Measurements from ENCODE around the gene LIPE. TPM values are rescaled to one million over a fixed set of nuclear protein-coding genes. Genes with fewer than 3 reads are reported as not detected.
"Not testable (repeated sequence)": the region's sequence is repeated elsewhere in the genome, so short reads cannot be mapped to it uniquely, and the experiment has no call there.

The LIPE gene, protein sequence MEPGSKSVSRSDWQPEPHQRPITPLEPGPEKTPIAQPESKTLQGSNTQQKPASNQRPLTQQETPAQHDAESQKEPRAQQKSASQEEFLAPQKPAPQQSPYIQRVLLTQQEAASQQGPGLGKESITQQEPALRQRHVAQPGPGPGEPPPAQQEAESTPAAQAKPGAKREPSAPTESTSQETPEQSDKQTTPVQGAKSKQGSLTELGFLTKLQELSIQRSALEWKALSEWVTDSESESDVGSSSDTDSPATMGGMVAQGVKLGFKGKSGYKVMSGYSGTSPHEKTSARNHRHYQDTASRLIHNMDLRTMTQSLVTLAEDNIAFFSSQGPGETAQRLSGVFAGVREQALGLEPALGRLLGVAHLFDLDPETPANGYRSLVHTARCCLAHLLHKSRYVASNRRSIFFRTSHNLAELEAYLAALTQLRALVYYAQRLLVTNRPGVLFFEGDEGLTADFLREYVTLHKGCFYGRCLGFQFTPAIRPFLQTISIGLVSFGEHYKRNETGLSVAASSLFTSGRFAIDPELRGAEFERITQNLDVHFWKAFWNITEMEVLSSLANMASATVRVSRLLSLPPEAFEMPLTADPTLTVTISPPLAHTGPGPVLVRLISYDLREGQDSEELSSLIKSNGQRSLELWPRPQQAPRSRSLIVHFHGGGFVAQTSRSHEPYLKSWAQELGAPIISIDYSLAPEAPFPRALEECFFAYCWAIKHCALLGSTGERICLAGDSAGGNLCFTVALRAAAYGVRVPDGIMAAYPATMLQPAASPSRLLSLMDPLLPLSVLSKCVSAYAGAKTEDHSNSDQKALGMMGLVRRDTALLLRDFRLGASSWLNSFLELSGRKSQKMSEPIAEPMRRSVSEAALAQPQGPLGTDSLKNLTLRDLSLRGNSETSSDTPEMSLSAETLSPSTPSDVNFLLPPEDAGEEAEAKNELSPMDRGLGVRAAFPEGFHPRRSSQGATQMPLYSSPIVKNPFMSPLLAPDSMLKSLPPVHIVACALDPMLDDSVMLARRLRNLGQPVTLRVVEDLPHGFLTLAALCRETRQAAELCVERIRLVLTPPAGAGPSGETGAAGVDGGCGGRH
- polyA plus RNA-seq (ENCODE audit: insufficient read length in 3 of 3), result 10 to 100 TPM in 1 of 3 donors, 1 to 10 TPM in 2; 8.2 to 11.4 (median 9.1) TPM

GRCh38 chr19:42427313-42427712 is at the start of gene LIPE:
TSS of gene LIPE (minus strand) at chr19:42427388. CDS start at chr19:42427149, 239 bp downstream.
- peak in 2 of 3 donors; percentile 47 to 51 for DNase-seq (ENCODE audit: low read depth in 3 of 3, low spot score in 2 of 3)

DNA sequence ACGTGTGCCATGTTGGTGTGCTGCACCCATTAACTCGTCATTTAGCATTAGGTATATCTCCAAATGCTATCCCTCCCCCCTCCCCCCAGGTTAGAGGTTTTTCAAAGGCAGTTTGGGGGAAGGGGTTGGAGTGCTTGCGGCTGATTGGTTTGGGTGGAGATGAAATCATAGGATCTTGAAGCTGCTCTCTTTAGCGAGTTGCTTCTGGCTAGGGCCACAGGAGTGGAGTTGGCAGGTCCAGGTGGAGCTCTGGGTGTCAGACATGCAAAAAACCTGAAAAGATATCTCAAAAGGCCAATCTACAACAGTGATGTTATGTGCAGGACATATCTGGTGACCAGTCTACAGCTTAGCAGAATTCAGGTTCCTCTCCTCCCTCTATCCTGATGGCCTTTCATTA is 48.2 kb upstream of the LIPE start:
- no peak for DNase-seq (ENCODE audit: low read depth in 3 of 3, low spot score in 2 of 3)

GRCh38 chr19:42474743-42475142 is 47.6 kb upstream of the LIPE start:
- no peak for DNase-seq (ENCODE audit: low read depth in 3 of 3, low spot score in 2 of 3)

- no peak for DNase-seq (ENCODE audit: low read depth in 3 of 3, low spot score in 2 of 3)
Observed at GRCh38 chr19:42473686-42474085, 46.5 kb upstream of the LIPE start.

DNA sequence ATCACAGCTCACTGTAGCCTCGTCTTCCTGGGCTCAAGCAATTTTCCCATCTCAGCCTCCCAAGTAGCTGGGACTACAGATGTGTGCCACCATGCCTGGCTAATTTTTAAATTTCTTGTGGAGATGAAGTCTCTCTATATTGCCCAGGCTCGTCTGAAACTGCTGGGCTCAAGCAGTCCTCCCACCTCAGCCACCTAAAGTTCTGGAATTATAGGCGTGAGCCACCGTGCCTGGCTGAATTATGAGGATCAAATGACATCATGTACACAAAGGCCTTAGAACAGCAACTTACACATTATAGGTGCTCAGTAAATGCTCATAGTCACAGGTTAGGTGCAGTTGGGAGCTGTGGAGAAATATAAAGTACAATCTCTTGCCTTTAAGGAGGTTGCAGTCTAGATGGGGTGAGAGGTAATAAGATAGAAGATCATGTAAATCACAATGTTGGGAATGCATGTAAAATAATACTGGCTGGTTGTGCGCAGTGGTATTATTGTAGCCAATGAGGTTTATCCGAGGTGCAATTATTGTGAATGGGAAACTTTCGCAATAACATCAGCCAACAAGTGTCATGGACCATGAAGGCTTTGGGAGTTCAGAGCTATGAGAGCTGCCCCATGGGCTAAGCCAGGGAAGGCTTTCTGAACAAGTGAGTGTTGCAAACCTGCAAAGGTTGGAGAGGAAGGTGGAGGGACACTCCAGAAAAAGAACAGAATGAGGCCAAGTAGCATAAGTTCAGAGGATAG is 45.4 kb upstream of the LIPE start:
- no peak for DNase-seq (ENCODE audit: low read depth in 3 of 3, low spot score in 2 of 3)

DNA sequence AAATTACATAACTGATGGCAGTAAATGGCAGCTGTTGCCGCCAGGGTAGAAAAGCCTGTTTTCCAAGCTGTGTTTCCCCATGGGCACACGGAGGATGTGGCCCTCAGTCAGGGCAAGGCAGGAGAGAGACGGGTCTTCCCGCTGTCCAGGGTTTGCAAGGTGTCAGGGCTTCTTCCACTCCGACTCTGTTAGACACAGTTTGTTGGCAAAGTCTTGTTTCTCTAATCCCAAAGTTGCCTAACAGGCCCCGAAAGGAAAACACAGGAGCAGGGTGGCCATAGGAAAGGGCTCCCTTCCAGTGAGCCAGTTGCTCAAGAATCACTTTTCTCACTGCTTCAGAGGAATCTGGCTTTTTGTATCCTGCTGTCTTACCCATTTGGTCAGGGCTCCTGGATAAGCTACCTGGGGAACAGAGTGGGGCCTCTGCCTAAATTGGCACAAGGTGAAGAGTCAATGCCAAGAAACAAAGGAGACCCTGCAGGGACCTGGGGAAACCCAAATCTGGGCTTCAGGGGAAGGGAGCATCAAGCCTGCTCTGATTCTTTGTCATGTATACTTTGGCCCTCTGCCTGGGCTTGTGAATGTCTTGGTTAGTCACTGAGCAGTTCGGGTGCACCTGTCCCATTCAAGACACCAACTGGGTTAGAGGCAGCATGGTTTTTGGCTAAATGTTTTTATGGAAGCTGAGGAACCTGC is 44.5 kb upstream of the LIPE start:
- DNase-seq (ENCODE audit: low read depth in 3 of 3, low spot score in 2 of 3), result no peak

DNA sequence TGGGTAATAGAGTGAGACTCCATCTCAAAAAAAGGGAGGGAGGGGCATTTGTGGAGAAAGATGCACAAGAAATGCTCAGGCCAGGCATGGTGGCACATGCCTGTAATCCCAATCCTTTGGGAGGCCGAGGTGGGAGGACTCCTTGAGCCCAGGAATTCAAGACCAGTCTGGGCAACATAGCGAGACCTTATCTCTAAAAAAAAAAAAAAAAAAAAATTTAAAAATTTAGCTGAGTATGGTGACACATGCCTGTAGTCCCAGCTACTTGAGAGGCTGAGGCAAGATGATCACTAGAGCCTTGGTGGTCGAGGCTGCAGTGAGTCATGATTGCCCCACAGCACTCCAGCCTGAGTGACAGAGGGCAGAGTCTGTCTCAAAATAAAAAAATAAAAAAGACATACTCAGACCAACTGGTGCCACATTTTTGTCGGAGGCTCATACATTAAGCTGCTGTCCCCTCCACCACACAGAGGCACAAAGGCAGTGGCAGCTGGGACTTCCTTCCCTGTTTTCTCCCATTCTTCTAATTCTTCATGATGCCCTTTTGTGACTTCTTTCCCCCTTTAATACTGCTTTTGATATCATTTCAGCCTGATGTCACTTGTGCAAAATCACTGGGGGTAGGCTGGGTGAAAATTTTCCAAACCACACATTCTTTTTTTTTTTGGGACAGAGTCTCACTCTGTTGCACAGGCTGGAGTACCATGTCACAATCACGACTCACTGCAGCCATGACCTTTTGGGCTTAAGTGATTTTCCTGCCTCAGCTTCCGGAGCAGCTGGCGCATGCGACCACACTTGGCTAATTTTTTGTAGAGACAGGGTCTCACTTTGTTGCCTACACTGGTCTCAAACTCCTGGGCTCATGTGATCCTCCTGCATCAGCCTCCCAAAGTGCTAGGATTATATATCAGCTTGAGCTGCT is 42.4 kb upstream of the LIPE start:
- no peak for DNase-seq (ENCODE audit: low read depth in 3 of 3, low spot score in 2 of 3)

DNA sequence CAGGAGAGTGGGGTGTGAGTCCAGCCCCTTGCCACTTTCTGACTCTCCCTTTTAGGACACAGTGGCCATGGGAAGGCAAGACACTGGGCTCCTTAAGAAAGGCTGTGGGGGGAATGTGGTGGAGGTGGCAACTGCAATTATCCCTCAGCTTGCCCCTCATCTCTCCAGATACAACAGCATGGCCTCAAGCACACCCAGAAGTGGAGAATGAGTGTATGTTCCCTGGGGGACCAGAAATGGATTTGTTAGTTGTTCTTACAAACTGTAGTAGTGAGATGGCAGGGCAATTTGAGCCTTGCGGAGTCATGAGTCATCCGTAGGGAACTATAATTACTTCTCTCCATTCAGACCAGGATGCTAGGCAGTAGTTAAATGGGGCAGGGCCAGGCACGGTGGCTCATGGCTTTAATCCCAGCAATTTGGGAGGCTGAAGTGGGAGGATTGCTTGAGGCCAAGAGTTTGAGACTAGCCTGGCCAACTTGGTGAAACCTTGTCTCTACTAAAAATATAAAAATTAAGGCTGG is 41.1 kb upstream of the LIPE start:
- DNase-seq (ENCODE audit: low read depth in 3 of 3, low spot score in 2 of 3), result no peak

DNA sequence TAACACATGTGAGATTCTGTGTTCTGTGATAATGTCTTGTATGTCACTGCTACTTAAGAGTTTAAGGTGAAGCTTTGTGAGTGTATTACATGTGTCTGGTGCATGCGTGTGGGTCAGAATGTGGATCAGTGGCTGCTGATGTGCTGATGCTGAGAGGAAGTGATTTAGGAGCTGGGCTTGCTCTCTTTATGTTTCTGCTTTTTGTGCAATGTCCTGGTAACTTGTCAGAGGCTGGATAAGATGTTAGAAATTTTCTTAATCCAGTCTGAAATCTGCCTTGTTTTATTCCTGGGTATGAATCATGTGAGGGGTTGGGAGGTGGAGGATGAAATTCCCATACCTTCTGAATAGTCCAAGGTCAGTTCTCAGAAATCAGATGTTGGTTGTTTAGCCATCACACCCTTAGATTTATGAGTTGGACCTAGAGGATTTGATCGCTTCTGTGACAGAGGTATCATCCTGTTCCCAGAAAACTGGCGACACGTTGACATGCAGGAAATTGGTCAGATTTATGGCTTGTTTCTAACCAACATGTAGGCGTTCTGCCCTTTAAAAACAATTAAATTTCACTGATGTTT is 40.1 kb upstream of the LIPE start:
- DNase-seq (ENCODE audit: low read depth in 3 of 3, low spot score in 2 of 3), result no peak

DNA sequence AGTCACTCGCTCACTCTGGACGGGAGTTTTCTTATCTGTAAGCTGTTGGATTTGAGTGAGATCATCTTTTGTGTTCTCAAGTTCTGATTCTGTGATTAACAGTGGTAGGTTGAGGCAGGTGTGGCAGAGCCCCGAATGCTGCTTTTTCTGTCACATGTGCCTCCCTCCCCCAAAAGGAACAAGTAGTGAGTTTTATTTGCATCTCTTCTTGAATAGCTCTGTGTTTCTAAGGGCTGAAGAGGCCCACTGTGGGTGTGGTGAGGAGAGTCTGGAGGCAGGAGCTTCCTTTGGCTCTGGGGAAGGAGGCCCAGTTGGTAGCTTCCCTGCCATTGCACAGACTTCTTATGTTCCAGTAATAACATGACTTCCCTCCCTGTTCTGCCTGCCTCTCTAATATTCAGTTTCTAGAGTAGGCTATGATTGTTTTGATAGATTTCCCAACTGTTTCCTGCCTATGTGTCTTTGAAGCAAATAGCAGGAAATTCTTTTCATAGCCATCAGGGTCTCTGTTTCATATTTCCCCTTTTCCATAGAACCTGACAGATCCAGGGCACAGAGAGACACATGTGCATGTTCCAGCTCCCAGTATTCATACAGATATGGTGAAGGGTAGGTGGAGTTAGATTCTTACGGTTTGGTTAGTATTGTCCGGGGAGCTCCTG is 39.5 kb upstream of the LIPE start:
- no peak for DNase-seq (ENCODE audit: low read depth in 3 of 3, low spot score in 2 of 3)

GRCh38 chr19:42465827-42466280 is 38.7 kb upstream of the LIPE start:
- no peak for DNase-seq (ENCODE audit: low read depth in 3 of 3, low spot score in 2 of 3)

DNA sequence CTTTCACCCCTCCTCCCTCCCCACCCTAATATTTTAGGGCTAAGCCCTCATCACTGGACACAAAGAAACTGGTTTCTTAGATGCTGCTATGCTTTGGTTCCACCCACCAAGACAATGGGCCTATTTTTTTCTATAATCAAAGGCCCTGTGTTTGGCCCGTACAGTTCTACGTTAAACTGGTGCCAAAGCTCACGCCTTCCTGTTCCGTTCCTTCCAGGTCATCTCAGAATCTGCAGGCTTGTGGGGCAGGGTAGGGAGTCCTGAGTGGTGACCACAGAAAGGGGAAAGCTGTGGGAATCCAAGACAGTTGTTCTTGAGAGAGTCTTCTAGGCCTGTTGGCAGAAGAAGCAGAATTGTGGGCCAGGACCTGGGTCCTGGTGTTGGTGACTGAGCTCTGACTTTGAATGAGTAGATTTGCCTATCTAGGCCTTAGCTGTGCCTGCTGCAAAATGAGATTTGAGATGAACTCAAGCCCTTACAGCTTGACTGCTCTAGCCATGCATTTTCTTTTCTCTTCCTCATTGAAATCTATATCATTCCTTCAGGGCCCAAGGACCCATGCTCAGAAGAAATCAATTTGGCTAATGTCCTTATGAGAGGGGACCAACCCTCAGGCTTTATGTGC is 34.6 kb upstream of the LIPE start:
- no peak for DNase-seq (ENCODE audit: low read depth in 3 of 3, low spot score in 2 of 3)

DNA sequence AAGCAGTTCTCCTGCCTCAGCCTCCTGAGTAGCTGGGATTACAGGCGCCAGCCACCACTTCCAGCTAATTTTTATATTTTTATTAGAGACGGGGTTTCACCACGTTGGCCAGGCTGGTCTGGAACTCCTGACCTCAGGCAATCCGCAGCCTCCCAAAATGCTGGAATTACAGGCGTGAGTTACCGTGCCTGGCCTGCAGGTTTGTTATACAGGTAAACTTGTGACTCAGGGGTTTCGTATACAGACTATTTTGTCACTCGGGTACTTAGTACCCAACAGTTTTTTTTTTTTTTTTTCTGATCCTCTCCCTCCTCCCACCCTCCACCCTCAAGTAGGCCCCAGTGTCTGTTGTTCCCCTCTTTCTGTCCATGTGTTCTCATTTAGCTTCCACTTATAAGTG is 34.0 kb upstream of the LIPE start:
- not testable (repeated sequence) for DNase-seq (ENCODE audit: low read depth in 3 of 3, low spot score in 2 of 3)

- DNase-seq (ENCODE audit: low read depth in 3 of 3, low spot score in 2 of 3), result no peak
Observed at GRCh38 chr19:42459926-42460325, 32.7 kb upstream of the LIPE start.

DNA sequence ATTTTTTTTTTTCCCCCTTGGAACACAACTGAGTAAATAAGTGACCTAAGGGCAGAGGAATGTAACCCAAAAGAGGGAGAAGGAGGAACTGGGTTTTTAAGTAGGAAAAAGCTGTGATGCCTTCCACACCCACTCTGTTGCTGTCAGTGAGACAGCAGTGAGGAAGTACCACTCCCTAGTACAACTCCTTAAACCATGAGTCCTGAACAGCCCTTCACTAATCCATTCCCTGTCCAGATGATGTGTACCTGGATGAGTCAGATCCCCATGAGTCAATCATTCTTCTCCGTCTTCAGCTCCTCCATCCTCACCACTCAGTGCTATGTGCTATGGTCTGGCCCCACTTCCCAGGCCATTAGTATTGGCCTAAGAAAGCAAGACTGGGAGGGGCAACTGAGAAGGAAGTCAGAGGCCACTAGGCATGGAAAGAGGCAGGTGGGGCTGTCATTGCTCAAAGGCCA is 28.5 kb upstream of the LIPE start:
- no peak for DNase-seq (ENCODE audit: low read depth in 3 of 3, low spot score in 2 of 3)

DNA sequence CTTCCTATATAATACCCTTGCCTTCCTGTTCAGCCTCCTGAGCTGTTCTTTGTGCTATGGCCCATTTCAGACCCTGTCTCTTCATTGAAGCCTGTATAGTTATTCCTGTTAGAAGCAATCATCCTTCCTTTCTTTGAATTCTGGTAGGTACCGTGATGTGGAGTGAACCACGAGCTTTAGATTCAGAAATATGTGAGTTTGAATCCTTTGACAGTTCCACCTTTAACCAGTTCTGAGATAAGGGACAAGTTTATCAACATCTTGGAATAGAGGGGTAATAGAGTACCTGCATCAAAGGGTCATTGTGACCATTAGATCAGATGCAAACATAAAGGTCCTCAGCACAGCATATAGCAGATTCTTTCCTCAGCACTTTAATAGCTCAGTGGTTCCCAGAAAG is 27.9 kb upstream of the LIPE start:
- DNase-seq (ENCODE audit: low read depth in 3 of 3, low spot score in 2 of 3), result no peak

DNA sequence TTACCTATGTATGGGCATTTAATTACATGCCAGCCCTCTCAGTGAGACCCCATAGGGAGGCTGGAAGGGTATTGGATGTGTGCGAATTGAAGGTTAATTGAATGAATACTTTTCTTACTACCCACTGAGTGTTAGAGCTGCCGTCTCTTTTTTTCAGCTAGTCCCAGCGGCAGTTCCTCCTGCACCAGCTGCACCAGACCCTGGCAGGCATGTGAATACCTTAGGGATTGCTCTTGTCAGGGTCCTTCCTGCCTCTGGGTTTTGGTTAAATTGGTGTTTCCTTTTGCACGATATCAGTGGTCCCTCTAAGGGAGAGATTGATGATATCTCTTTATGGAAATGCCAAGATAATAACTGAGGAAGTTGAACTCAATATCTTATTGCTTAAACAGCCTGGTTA is 25.4 kb upstream of the LIPE start:
- DNase-seq (ENCODE audit: low read depth in 3 of 3, low spot score in 2 of 3), result no peak

Data from right renal cortex interstitium (tissue), 3 donors.